HEK293 (cell line): ENCODE measurements around the gene ZBTB43.

Experiments
- CTCF ChIP-seq: fragments of 450-650 bp; formaldehyde crosslinking; IDR thresholded peaks from 2 replicates; pipeline ENCODE4 v1.5.1; 2016; ENCODE audit warnings: missing biosample characterization, missing genetic modification characterization
- GLIS2 ChIP-seq: fragments of 450-650 bp; formaldehyde crosslinking; IDR thresholded peaks from 2 replicates; pipeline ENCODE4 v1.5.1; 2016; ENCODE audit warnings: missing biosample characterization, missing genetic modification characterization
- OSR2 ChIP-seq: fragments of 450-650 bp; formaldehyde crosslinking; IDR thresholded peaks from 2 replicates; pipeline ENCODE4 v1.5.1; 2016; ENCODE audit warnings: missing biosample characterization, missing genetic modification characterization
- OVOL3 ChIP-seq: fragments of 450-650 bp; formaldehyde crosslinking; IDR thresholded peaks from 2 replicates; pipeline ENCODE4 v1.5.1; 2016; ENCODE audit warnings: missing biosample characterization, missing genetic modification characterization
- WT1 ChIP-seq: fragments of 450-650 bp; formaldehyde crosslinking; IDR thresholded peaks from 2 replicates; pipeline ENCODE4 v1.5.1; 2016; ENCODE audit warnings: missing biosample characterization, missing genetic modification characterization
- ZBTB21 ChIP-seq: fragments of 450-650 bp; formaldehyde crosslinking; IDR thresholded peaks from 2 replicates; pipeline ENCODE4 v1.5.1; 2017; ENCODE audit warnings: missing biosample characterization, missing genetic modification characterization
- ZBTB6 ChIP-seq: fragments of 450-650 bp; formaldehyde crosslinking; IDR thresholded peaks from 2 replicates; pipeline ENCODE4 v1.5.1; 2017; ENCODE audit warnings: missing biosample characterization, missing genetic modification characterization
- ZFP37 ChIP-seq: fragments of 450-650 bp; formaldehyde crosslinking; IDR thresholded peaks from 2 replicates; pipeline ENCODE4 v1.5.1; 2016; ENCODE audit warnings: missing biosample characterization, missing genetic modification characterization
- ZFP41 ChIP-seq: fragments of 450-650 bp; formaldehyde crosslinking; IDR thresholded peaks from 2 replicates; pipeline ENCODE4 v1.5.1; 2016; ENCODE audit warnings: missing biosample characterization, missing genetic modification characterization, borderline replicate concordance
- ZNF114 ChIP-seq: fragments of 450-650 bp; formaldehyde crosslinking; IDR thresholded peaks from 2 replicates; pipeline ENCODE4 v1.5.0; 2017; ENCODE audit warnings: missing biosample characterization, missing genetic modification characterization
- ZNF133 ChIP-seq: fragments of 450-650 bp; formaldehyde crosslinking; IDR thresholded peaks from 2 replicates; pipeline ENCODE4 v1.5.1; 2016; ENCODE audit warnings: missing biosample characterization, missing genetic modification characterization
- ZNF169 ChIP-seq: fragments of 450-650 bp; formaldehyde crosslinking; IDR thresholded peaks from 2 replicates; pipeline ENCODE4 v1.5.1; 2016; ENCODE audit warnings: missing biosample characterization, missing genetic modification characterization
- ZNF175 ChIP-seq: fragments of 450-650 bp; formaldehyde crosslinking; IDR thresholded peaks from 2 replicates; pipeline ENCODE4 v1.5.1; 2016; ENCODE audit warnings: missing biosample characterization, missing genetic modification characterization
- ZNF19 ChIP-seq: fragments of 450-650 bp; formaldehyde crosslinking; IDR thresholded peaks from 2 replicates; pipeline ENCODE4; 2016; ENCODE audit warnings: missing biosample characterization, missing genetic modification characterization, low read depth
- ZNF2 ChIP-seq: fragments of 450-650 bp; formaldehyde crosslinking; IDR thresholded peaks from 2 replicates; pipeline ENCODE4 v1.5.1; 2016; ENCODE audit warnings: missing biosample characterization, missing genetic modification characterization
- ZNF223 ChIP-seq: fragments of 450-650 bp; formaldehyde crosslinking; IDR thresholded peaks from 2 replicates; pipeline ENCODE4 v1.5.1; 2016; ENCODE audit warnings: missing biosample characterization, missing genetic modification characterization
- ZNF416 ChIP-seq: fragments of 450-650 bp; formaldehyde crosslinking; IDR thresholded peaks from 2 replicates; pipeline ENCODE4 v1.5.1; 2016; ENCODE audit warnings: missing biosample characterization, missing genetic modification characterization
- ZNF426 ChIP-seq: fragments of 450-650 bp; formaldehyde crosslinking; IDR thresholded peaks from 2 replicates; pipeline ENCODE4 v1.5.1; 2017; ENCODE audit warnings: missing biosample characterization, missing genetic modification characterization, mild to moderate bottlenecking, inconsistent platforms, moderate library complexity
- ZNF510 ChIP-seq: fragments of 450-650 bp; formaldehyde crosslinking; IDR thresholded peaks from 2 replicates; pipeline ENCODE4 v1.5.1; 2018; ENCODE audit warnings: mild to moderate bottlenecking, missing genetic modification characterization, missing biosample characterization; ENCODE audit not compliant: insufficient replicate concordance
- ZNF530 ChIP-seq: fragments of 450-650 bp; formaldehyde crosslinking; IDR thresholded peaks from 2 replicates; pipeline ENCODE4 v1.5.1; 2016; ENCODE audit warnings: low read depth, missing biosample characterization, missing genetic modification characterization
- ZNF548 ChIP-seq: fragments of 450-650 bp; formaldehyde crosslinking; IDR thresholded peaks from 2 replicates; pipeline ENCODE4 v1.5.1; 2016; ENCODE audit warnings: missing biosample characterization, missing genetic modification characterization
- ZNF621 ChIP-seq: fragments of 450-650 bp; formaldehyde crosslinking; IDR thresholded peaks from 2 replicates; pipeline ENCODE4 v1.5.1; 2017; ENCODE audit warnings: missing biosample characterization, missing genetic modification characterization
- ZNF623 ChIP-seq: fragments of 450-650 bp; formaldehyde crosslinking; IDR thresholded peaks from 2 replicates; pipeline ENCODE4 v1.5.1; 2016; ENCODE audit warnings: missing biosample characterization, missing genetic modification characterization
- ZNF830 ChIP-seq: fragments of 450-650 bp; IDR thresholded peaks from 2 replicates; pipeline ENCODE4 v1.5.0; 2018; ENCODE audit warnings: missing biosample characterization, missing genetic modification characterization, low read depth, mild to moderate bottlenecking, moderate library complexity
- ZNF837 ChIP-seq: fragments of 450-650 bp; formaldehyde crosslinking; IDR thresholded peaks from 2 replicates; pipeline ENCODE4 v1.5.1; 2016; ENCODE audit warnings: missing biosample characterization, missing genetic modification characterization
- ZXDB ChIP-seq: fragments of 450-650 bp; formaldehyde crosslinking; IDR thresholded peaks from 2 replicates; pipeline ENCODE4 v1.5.1; 2016; ENCODE audit warnings: missing biosample characterization, missing genetic modification characterization
- TF ChIP-seq, protein P1 (sequence below): fragments of 450-650 bp; formaldehyde crosslinking; IDR thresholded peaks from 2 replicates; pipeline ENCODE4 v1.5.1; 2016; ENCODE audit warnings: missing biosample characterization, missing genetic modification characterization, borderline replicate concordance
- TF ChIP-seq, protein P2 (sequence below): fragments of 450-650 bp; IDR thresholded peaks from 2 replicates; pipeline ENCODE4 v1.5.1; 2018; ENCODE audit warnings: missing biosample characterization, missing genetic modification characterization
- TF ChIP-seq, protein P3 (sequence below): fragments of 450-650 bp; formaldehyde crosslinking; IDR thresholded peaks from 2 replicates; pipeline ENCODE4 v1.5.1; 2016; ENCODE audit warnings: missing biosample characterization, missing genetic modification characterization
- TF ChIP-seq, protein P4 (sequence below): fragments of 450-650 bp; formaldehyde crosslinking; IDR thresholded peaks from 2 replicates; pipeline ENCODE4 v1.5.1; 2016; ENCODE audit warnings: missing biosample characterization, missing genetic modification characterization

ZBTB43 gene

DNA sequence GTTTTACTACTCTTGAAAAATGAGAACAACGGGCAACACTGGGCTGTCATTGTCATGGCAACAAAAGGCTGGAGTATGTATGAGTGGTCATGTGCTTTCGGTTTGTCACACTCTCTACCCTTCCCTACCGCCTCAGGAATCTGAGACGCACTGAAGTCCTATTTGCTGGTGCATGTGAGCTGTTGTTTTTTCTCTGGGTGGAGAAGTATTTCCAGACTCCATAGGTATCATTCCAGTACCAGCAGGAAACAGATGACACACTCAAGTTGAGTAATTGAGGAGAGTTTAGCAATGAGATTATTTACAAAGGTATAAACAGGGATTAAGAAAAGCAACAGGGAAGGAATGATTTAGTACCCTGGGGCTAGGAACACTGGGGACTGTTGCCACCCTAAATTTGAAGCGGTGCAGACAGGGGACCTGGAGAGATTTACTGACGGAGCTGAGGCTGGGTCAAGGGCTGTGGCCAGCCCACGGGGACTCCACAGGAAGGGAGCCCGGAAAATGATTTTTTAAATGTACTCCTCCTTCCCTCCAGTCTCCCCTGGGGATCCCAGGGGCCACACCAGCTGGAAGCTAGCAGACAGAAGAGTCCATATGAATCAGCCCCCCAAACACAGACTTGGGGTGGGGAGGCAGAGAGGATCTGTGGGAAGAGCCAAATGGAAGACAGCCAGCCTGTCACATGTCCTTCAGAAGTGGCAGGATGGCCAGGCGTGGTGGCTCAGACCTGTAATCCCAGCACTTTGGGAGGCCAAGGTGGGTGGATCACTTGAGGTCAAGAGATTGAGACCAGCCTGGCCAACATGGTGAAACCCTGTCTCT is 13.2 kb upstream of the ZBTB43 start (continued):
- TF ChIP-seq, protein P1, sequence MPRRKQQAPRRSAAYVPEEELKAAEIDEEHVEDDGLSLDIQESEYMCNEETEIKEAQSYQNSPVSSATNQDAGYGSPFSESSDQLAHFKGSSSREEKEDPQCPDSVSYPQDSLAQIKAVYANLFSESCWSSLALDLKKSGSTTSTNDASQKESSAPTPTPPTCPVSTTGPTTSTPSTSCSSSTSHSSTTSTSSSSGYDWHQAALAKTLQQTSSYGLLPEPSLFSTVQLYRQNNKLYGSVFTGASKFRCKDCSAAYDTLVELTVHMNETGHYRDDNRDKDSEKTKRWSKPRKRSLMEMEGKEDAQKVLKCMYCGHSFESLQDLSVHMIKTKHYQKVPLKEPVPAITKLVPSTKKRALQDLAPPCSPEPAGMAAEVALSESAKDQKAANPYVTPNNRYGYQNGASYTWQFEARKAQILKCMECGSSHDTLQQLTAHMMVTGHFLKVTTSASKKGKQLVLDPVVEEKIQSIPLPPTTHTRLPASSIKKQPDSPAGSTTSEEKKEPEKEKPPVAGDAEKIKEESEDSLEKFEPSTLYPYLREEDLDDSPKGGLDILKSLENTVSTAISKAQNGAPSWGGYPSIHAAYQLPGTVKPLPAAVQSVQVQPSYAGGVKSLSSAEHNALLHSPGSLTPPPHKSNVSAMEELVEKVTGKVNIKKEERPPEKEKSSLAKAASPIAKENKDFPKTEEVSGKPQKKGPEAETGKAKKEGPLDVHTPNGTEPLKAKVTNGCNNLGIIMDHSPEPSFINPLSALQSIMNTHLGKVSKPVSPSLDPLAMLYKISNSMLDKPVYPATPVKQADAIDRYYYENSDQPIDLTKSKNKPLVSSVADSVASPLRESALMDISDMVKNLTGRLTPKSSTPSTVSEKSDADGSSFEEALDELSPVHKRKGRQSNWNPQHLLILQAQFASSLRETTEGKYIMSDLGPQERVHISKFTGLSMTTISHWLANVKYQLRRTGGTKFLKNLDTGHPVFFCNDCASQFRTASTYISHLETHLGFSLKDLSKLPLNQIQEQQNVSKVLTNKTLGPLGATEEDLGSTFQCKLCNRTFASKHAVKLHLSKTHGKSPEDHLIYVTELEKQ: peak; percentile 90
- TF ChIP-seq ZNF133 (tag by site-specific recombination): no peak
- no peak for TF ChIP-seq ZNF621 (tag by site-specific recombination)
- no peak for TF ChIP-seq ZNF223 (tag by site-specific recombination)
- TF ChIP-seq, protein P2, sequence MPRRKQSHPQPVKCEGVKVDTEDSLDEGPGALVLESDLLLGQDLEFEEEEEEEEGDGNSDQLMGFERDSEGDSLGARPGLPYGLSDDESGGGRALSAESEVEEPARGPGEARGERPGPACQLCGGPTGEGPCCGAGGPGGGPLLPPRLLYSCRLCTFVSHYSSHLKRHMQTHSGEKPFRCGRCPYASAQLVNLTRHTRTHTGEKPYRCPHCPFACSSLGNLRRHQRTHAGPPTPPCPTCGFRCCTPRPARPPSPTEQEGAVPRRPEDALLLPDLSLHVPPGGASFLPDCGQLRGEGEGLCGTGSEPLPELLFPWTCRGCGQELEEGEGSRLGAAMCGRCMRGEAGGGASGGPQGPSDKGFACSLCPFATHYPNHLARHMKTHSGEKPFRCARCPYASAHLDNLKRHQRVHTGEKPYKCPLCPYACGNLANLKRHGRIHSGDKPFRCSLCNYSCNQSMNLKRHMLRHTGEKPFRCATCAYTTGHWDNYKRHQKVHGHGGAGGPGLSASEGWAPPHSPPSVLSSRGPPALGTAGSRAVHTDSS (tag by site-specific recombination): no peak
- no peak for TF ChIP-seq ZNF530
- TF ChIP-seq ZBTB21 (tag by site-specific recombination): 0 out of 2 replicates have a peak, but pooled peaks have one; percentile 25
- TF ChIP-seq ZNF830 (tag by site-specific recombination): no peak
- TF ChIP-seq ZNF114 (tag by site-specific recombination): no peak
- 0 out of 2 replicates have a peak, but pooled peaks have one; percentile 11 for TF ChIP-seq ZNF623 (tag by site-specific recombination)
- TF ChIP-seq GLIS2 (tag by site-specific recombination): no peak
- TF ChIP-seq ZNF837 (tag by site-specific recombination): no peak
- TF ChIP-seq OVOL3 (tag by site-specific recombination): no peak
- TF ChIP-seq CTCF (tag by site-specific recombination): no peak
- no peak for TF ChIP-seq ZNF19 (tag by site-specific recombination)
- no peak for TF ChIP-seq ZBTB6 (tag by site-specific recombination)
- TF ChIP-seq ZNF548: no peak
- peak; percentile 83 for TF ChIP-seq OSR2 (tag by site-specific recombination)
- no peak for TF ChIP-seq ZNF175 (tag by site-specific recombination)
- no peak for TF ChIP-seq ZFP37 (tag by site-specific recombination)
- no peak for TF ChIP-seq ZFP41 (tag by site-specific recombination)
- TF ChIP-seq, protein P3, sequence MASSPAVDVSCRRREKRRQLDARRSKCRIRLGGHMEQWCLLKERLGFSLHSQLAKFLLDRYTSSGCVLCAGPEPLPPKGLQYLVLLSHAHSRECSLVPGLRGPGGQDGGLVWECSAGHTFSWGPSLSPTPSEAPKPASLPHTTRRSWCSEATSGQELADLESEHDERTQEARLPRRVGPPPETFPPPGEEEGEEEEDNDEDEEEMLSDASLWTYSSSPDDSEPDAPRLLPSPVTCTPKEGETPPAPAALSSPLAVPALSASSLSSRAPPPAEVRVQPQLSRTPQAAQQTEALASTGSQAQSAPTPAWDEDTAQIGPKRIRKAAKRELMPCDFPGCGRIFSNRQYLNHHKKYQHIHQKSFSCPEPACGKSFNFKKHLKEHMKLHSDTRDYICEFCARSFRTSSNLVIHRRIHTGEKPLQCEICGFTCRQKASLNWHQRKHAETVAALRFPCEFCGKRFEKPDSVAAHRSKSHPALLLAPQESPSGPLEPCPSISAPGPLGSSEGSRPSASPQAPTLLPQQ (tag by site-specific recombination): no peak
- 0 out of 2 replicates have a peak, but pooled peaks have one; percentile 42 for TF ChIP-seq ZXDB
- no peak for TF ChIP-seq ZNF169 (tag by site-specific recombination)
- no peak for TF ChIP-seq ZNF426
- TF ChIP-seq WT1 (tag by site-specific recombination): peak; percentile 94
- no peak for TF ChIP-seq ZNF416 (tag by site-specific recombination)
- TF ChIP-seq, protein P4, sequence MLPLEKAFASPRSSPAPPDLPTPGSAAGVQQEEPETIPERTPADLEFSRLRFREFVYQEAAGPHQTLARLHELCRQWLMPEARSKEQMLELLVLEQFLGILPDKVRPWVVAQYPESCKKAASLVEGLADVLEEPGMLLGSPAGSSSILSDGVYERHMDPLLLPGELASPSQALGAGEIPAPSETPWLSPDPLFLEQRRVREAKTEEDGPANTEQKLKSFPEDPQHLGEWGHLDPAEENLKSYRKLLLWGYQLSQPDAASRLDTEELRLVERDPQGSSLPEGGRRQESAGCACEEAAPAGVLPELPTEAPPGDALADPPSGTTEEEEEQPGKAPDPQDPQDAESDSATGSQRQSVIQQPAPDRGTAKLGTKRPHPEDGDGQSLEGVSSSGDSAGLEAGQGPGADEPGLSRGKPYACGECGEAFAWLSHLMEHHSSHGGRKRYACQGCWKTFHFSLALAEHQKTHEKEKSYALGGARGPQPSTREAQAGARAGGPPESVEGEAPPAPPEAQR (tag by site-specific recombination): no peak
- TF ChIP-seq ZNF510 (tag by site-specific recombination): no peak
- no peak for TF ChIP-seq ZNF2 (tag by site-specific recombination)
